HG03097 (cell line): Measurements from ENCODE around the gene FILIP1.

Source experiments
- ATAC-seq: cut with Tn5 transposase; IDR thresholded peaks from one replicate; pipeline ENCODE4 v1.9.1; 2021; ENCODE audit not compliant: unreplicated experiment, low FRiP score

Gene FILIP1

GRCh38 chr6:75347898-75348610 lies 145.5 kb downstream of the FILIP1 start:
- ATAC-seq, result no peak

- no peak for ATAC-seq
Observed at GRCh38 chr6:75345413-75345812, 148.2 kb downstream of the FILIP1 start.

GRCh38 chr6:75344455-75344854 lies 149.1 kb downstream of the FILIP1 start:
- no peak for ATAC-seq

GRCh38 chr6:75344021-75344420 lies 149.6 kb downstream of the FILIP1 start:
- no peak for ATAC-seq

- ATAC-seq, result no peak
Observed at GRCh38 chr6:75337835-75338580, 155.6 kb downstream of the FILIP1 start.

- no peak for ATAC-seq
Observed at GRCh38 chr6:75334266-75335040, 159.1 kb downstream of the FILIP1 start.

- no peak for ATAC-seq
Observed at GRCh38 chr6:75333676-75334200, 159.9 kb downstream of the FILIP1 start.

- ATAC-seq, result no peak
Observed at GRCh38 chr6:75331151-75331550, 162.4 kb downstream of the FILIP1 start.

GRCh38 chr6:75329703-75330102 lies 163.9 kb downstream of the FILIP1 start:
- ATAC-seq, result no peak

GRCh38 chr6:75327807-75328206 lies 165.8 kb downstream of the FILIP1 start:
- no peak for ATAC-seq

- ATAC-seq, result no peak
Observed at GRCh38 chr6:75326557-75327258, 166.9 kb downstream of the FILIP1 start.

- ATAC-seq, result no peak
Observed at GRCh38 chr6:75318900-75319299, 174.7 kb downstream of the FILIP1 start.

- ATAC-seq, result no peak
Observed at GRCh38 chr6:75317503-75318206, 175.9 kb downstream of the FILIP1 start.

GRCh38 chr6:75315978-75316377 lies 177.6 kb downstream of the FILIP1 start:
- ATAC-seq, result no peak

- no peak for ATAC-seq
Observed at GRCh38 chr6:75308250-75308988, 185.2 kb downstream of the FILIP1 start.

- no peak for ATAC-seq
Observed at GRCh38 chr6:75307364-75308004, 186.1 kb downstream of the FILIP1 start.

- ATAC-seq, result no peak
Observed at GRCh38 chr6:75306064-75306463, 187.5 kb downstream of the FILIP1 start.

- ATAC-seq, result no peak
Observed at GRCh38 chr6:75305573-75305972, 188.0 kb downstream of the FILIP1 start.

GRCh38 chr6:75302280-75302679 lies 191.3 kb downstream of the FILIP1 start:
- ATAC-seq, result no peak
